KMS-11 (cell line): Measurements from ENCODE around the gene TMPRSS9.

Source experiments
- H2AFZ ChIP-seq: fragments of 200-600 bp; sonication (generic); 2 replicates; pipeline ENCODE4 v1.6.1; 2016; ENCODE audit warnings: antibody characterized with exemption, mixed run types, low read depth
- H3K27ac ChIP-seq: fragments of 200-600 bp; sonication (generic); 2 replicates; pipeline ENCODE4 v1.6.1; 2016; ENCODE audit warnings: mild to moderate bottlenecking, mixed run types
- H3K27me3 ChIP-seq: fragments of 200-600 bp; sonication (generic); 2 replicates; pipeline ENCODE4 v1.6.1; 2017; ENCODE audit warnings: mild to moderate bottlenecking, low read depth, mixed run types, moderate library complexity; ENCODE audit not compliant: insufficient read depth
- H3K36me3 ChIP-seq: fragments of 200-600 bp; sonication (generic); 2 replicates; pipeline ENCODE4 v1.6.1; 2017; ENCODE audit warnings: mild to moderate bottlenecking, mixed run types; ENCODE audit not compliant: insufficient read depth
- H3K4me1 ChIP-seq: fragments of 200-600 bp; sonication (generic); 2 replicates; pipeline ENCODE4 v1.6.1; 2016; ENCODE audit warnings: mild to moderate bottlenecking, low read depth, mixed run types; ENCODE audit not compliant: poor library complexity, severe bottlenecking
- H3K4me2 ChIP-seq: fragments of 200-600 bp; sonication (generic); 2 replicates; pipeline ENCODE4 v1.7.0; 2016; ENCODE audit warnings: mild to moderate bottlenecking, mixed run types
- H3K4me3 ChIP-seq: fragments of 200-600 bp; sonication (generic); IDR thresholded peaks from 2 replicates; pipeline ENCODE4 v1.6.1; 2017; ENCODE audit warnings: low read depth, low read length, mixed read lengths; ENCODE audit not compliant: insufficient read depth
- H3K79me2 ChIP-seq: fragments of 200-600 bp; sonication (generic); 2 replicates; pipeline ENCODE4 v1.6.1; 2016; ENCODE audit warnings: low read depth, mixed run types; ENCODE audit not compliant: insufficient read depth
- H3K9ac ChIP-seq: fragments of 200-600 bp; sonication (generic); 2 replicates; pipeline ENCODE4 v1.6.1; 2016; ENCODE audit warnings: mild to moderate bottlenecking, mixed run types
- H4K20me1 ChIP-seq: fragments of 200-600 bp; sonication (generic); 2 replicates; pipeline ENCODE4 v1.6.1; 2016; ENCODE audit warnings: mild to moderate bottlenecking, mixed run types; ENCODE audit not compliant: insufficient read depth
- CTCF ChIP-seq: fragments of 200-600 bp; sonication (generic); conservative IDR thresholded peaks from 2 replicates; pipeline ENCODE4 v1.6.1; 2017; ENCODE audit warnings: low read depth, mild to moderate bottlenecking, antibody characterized with exemption, low read length, moderate library complexity, mixed read lengths

TMPRSS9 gene

DNA sequence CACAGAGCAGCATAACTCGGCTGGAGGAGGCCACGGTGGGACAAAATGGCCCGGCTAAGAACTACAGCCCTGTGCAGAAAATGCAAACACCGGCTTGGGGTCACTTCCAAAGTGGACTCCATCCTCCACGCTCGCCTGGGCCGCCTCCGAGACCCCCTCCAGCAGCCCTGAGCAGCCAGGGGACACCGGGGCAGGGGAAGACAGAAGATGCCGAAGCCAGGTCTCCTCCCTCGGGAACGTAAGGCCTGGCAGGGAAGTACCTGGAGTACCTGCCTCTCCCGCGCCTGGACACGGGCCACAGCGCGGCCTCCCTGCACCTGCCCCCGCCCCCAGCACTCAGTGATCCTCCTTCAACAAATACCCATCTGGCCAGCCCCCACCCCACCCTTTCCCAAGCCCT is 91.7 kb downstream of the TMPRSS9 start:
- Histone ChIP-seq H3K27ac (no peak overlapping the region), H3K27me3 (no peaks in the 10 kb centered on the region), H3K36me3 (no peaks in the 10 kb centered on the region), H3K4me3 (no peak overlapping the region), H3K9ac (no peak overlapping the region), H4K20me1 (no peaks in the 10 kb centered on the region; the same call in 1 of the 2 replicates), H3K4me1 (peaks cover 42% of the 10 kb centered on the region), H3K4me2 (no peak overlapping the region), H3K79me2 (peaks cover 85% of the 10 kb centered on the region), H2AFZ (no peak overlapping the region)
- TF ChIP-seq CTCF = no peak

DNA sequence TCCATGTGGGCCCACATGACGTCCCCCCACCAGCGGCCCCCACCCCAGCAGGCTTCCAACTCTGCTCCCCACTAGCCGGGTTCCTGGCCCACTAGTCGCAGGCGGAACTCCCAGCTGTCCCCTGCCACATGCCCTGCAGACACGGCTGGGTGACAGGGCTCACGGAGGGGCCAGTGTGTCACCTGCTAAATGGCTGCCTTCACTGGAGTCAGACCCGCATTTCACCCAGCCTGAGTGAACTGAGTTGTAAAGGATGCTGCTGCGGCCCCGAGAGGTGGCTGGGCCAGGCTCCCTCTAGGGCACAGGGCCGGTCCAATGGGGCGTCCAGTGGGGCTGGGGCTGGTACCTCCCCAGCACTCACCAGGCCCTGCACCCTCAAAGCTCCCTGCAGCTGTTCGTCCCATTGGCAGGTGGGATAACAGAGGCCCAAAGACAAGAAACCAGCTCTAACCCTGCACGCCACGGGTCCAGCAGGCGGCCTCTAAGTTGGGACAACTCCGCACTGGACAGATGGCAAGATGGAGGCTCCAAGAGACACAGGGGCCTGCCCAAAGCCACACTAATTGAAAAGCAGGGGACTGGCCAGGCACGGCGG is 93.5 kb downstream of the TMPRSS9 start:
- H3K27me3 ChIP-seq = no peaks in the 10 kb centered on the region
- H3K4me2 ChIP-seq = no peak overlapping the region
- H3K79me2 ChIP-seq = peaks cover 71% of the 10 kb centered on the region
- H3K4me3 ChIP-seq = no peak overlapping the region
- peaks cover 32% of the 10 kb centered on the region for H3K4me1 ChIP-seq
- no peak overlapping the region for H3K9ac ChIP-seq
- H2AFZ ChIP-seq = no peak overlapping the region
- no peak for TF ChIP-seq CTCF
- no peaks in the 10 kb centered on the region for H3K36me3 ChIP-seq
- H4K20me1 ChIP-seq = no peaks in the 10 kb centered on the region; the same call in 1 of the 2 replicates
- H3K27ac ChIP-seq = no peak overlapping the region

GRCh38 chr19:2454199-2454961 is 94.3 kb downstream of the TMPRSS9 start:
- H4K20me1 ChIP-seq = no peaks in the 10 kb centered on the region; the same call in 1 of the 2 replicates
- no peak for TF ChIP-seq CTCF
- no peak overlapping the region for H3K9ac ChIP-seq
- no peaks in the 10 kb centered on the region for H3K36me3 ChIP-seq
- no peaks in the 10 kb centered on the region for H3K27me3 ChIP-seq
- H3K79me2 ChIP-seq = peaks cover 62% of the 10 kb centered on the region
- H2AFZ ChIP-seq = no peak overlapping the region
- H3K4me2 ChIP-seq = no peak overlapping the region
- no peak overlapping the region for H3K4me3 ChIP-seq
- peaks cover 24% of the 10 kb centered on the region for H3K4me1 ChIP-seq
- H3K27ac ChIP-seq = no peak overlapping the region

DNA sequence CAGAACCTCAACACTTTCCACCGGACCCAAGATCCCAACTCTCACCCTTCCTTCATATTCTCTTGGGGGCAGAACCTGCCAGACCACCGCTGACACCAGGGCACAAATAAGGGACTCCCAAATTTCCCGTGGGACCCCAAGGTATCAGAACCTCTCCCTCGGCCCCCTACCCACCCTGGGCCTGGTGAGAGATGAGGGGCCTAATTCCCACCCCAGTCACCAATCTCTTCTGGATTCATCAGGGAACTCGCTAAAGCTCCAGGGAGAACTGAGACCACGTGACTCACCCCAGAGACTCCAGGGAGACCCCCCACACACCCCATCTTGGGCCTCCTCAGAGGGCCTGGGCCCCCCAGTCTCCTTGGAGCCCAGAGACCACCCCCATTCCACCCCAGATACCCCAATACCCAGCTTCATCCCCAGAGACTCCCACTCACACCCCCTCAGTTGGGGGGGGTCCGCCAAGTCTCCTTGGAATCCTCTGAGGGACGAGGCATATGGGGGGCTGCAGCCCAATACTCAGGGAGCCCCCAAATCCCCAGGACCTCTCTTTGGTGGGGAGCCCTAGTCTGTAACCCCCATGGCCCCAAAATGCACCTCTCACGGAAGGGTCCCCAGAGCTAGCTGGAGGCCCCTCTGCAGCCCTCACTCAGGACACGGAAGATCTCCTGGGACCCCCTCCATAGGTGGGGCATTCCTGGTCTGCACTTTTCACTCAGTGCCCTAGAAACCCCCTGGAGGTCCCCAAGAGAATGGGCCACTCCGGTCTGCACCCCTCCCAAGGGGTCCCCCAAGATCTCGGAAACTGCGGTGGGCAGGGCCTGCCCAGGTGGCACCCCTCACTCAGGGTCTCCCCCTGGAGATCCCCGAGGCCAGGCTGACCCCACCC is 95.1 kb downstream of the TMPRSS9 start:
- Histone ChIP-seq H3K4me2 (peak overlapping the region; percentile 88), H3K9ac (peak overlapping the region; percentile 91; the same call in 1 of the 2 replicates), H3K27me3 (no peaks in the 10 kb centered on the region), H3K4me3 (no peak overlapping the region), H3K4me1 (peaks cover 23% of the 10 kb centered on the region), H2AFZ (no peak overlapping the region), H3K36me3 (no peaks in the 10 kb centered on the region), H4K20me1 (no peaks in the 10 kb centered on the region; the same call in 1 of the 2 replicates), H3K79me2 (peaks cover 58% of the 10 kb centered on the region), H3K27ac (peak overlapping the region; percentile 58; the same call in 1 of the 2 replicates)
- no peak for TF ChIP-seq CTCF
